ENCODE measurements around the gene TRIM5. TPM values are rescaled to one million over a fixed set of nuclear protein-coding genes. Genes with fewer than 3 reads are reported as not detected.
"Not testable (repeated sequence)": the region's sequence is repeated elsewhere in the genome, so short reads cannot be mapped to it uniquely, and the experiment has no call there.

TRIM5 gene
- total RNA-seq, 1 donor from 2014 or later = 9.7 TPM

GRCh38 chr11:5698281-5698680, 13.4 kb upstream of the TRIM5 start:
- Mint-ChIP-seq H3K27ac (peak overlapping the region; percentile 75), H3K9me3 (no peaks in the 10 kb centered on the region), H3K36me3 (ENCODE audit: low read depth) (peaks cover 69% of the 10 kb centered on the region), H3K4me1 (peaks cover 41% of the 10 kb centered on the region), H3K4me3 (peak overlapping the region; percentile 12), H3K27me3 (no peaks in the 10 kb centered on the region)
- intact Hi-C loops (cut with micrococcal nuclease) = no loop called here
- DNase-seq = peak; percentile 52

- peak; percentile 50 for DNase-seq
- H3K36me3 Mint-ChIP-seq (ENCODE audit: low read depth) = peaks cover 67% of the 10 kb centered on the region
- intact Hi-C loops (cut with micrococcal nuclease) = no loop called here
Measured at GRCh38 chr11:5696210-5696609, 11.3 kb upstream of the TRIM5 start.

DNA sequence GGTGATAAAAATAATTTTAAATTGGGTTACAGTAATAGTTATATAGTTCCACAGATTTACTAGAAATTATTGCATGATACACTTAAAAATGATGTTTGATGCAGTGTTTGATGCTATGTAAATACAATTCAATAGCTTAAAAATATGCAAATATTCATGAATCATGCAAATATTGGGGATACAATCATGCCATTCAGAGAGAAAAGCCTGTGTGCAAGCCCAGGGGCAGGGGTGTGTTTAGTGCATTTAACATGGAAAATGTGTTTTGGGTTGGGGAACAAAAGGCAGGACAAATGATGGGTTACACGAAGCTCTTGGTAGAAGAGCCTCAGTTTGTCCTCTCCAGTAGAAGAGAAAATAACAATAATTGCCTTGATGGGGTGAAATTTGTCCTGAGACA, 10.7 kb upstream of the TRIM5 start:
- peaks cover 50% of the 10 kb centered on the region for H3K4me1 Mint-ChIP-seq
- no peak overlapping the region for H3K27ac Mint-ChIP-seq
- H3K27me3 Mint-ChIP-seq = no peaks in the 10 kb centered on the region
- H3K9me3 Mint-ChIP-seq = no peaks in the 10 kb centered on the region
- peaks cover 64% of the 10 kb centered on the region for H3K36me3 Mint-ChIP-seq (ENCODE audit: low read depth)
- peak; percentile 34 for DNase-seq
- intact Hi-C loops (cut with micrococcal nuclease) = no loop called here
- no peak overlapping the region for H3K4me3 Mint-ChIP-seq

More at GRCh38 chr11:5696210-5696609, 11.3 kb upstream of the TRIM5 start:
- Mint-ChIP-seq H3K27ac (peak overlapping the region; percentile 46), H3K4me3 (no peak overlapping the region), H3K27me3 (no peaks in the 10 kb centered on the region), H3K9me3 (no peaks in the 10 kb centered on the region), H3K4me1 (peaks cover 46% of the 10 kb centered on the region)

- intact Hi-C loops (cut with micrococcal nuclease) = no loop called here
- H3K36me3 Mint-ChIP-seq (ENCODE audit: low read depth) = peaks cover 60% of the 10 kb centered on the region
Measured at GRCh38 chr11:5694642-5695041, 9.8 kb upstream of the TRIM5 start.

DNA sequence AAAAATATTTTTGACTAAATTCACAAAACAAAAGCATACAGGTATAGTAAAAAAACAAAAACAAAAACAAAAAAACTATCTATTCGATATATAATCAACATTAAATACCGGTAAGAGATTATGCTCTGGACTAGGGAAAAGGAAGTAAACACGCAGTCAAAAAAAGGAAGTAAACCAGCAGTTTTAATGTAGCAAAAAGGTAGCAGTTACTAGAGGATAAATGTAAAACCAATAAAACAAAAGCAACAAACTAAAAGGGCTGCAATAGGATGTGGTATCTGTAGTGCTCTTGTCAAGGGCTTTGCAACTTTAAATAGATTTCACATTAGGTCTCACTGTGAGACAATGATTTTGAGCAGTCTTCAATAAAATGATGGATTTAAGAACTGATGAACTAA, 7.1 kb upstream of the TRIM5 start:
- DNase-seq = peak; percentile 41
- intact Hi-C loops (cut with micrococcal nuclease) = loop anchor here (1.0 kb wide), 1 partner anchor 8 kb away; no protein-coding TSS in a partner anchor
- peaks cover 54% of the 10 kb centered on the region for H3K4me1 Mint-ChIP-seq
- peak overlapping the region; percentile 88 for H3K27ac Mint-ChIP-seq
- no peaks in the 10 kb centered on the region for H3K9me3 Mint-ChIP-seq
- H3K36me3 Mint-ChIP-seq (ENCODE audit: low read depth) = peaks cover 40% of the 10 kb centered on the region
- H3K27me3 Mint-ChIP-seq = no peaks in the 10 kb centered on the region
- H3K4me3 Mint-ChIP-seq = peak overlapping the region; percentile 89

More at GRCh38 chr11:5694642-5695041, 9.8 kb upstream of the TRIM5 start:
- H3K4me3 Mint-ChIP-seq = peak overlapping the region; percentile 39
- peaks cover 48% of the 10 kb centered on the region for H3K4me1 Mint-ChIP-seq
- H3K9me3 Mint-ChIP-seq = no peaks in the 10 kb centered on the region
- DNase-seq = peak; percentile 47
- H3K27me3 Mint-ChIP-seq = no peaks in the 10 kb centered on the region
- H3K27ac Mint-ChIP-seq = peak overlapping the region; percentile 31

- DNase-seq = peak; percentile 57
- H3K4me3 Mint-ChIP-seq = peak overlapping the region; percentile 89
- peak overlapping the region; percentile 88 for H3K27ac Mint-ChIP-seq
- H3K9me3 Mint-ChIP-seq; H3K27me3 Mint-ChIP-seq; intact Hi-C loops (cut with micrococcal nuclease): not testable (repeated sequence)
- H3K36me3 Mint-ChIP-seq (ENCODE audit: low read depth) = peaks cover 35% of the 10 kb centered on the region
- H3K4me1 Mint-ChIP-seq = peaks cover 54% of the 10 kb centered on the region
Measured at GRCh38 chr11:5691238-5691963, 6.5 kb upstream of the TRIM5 start.

DNA sequence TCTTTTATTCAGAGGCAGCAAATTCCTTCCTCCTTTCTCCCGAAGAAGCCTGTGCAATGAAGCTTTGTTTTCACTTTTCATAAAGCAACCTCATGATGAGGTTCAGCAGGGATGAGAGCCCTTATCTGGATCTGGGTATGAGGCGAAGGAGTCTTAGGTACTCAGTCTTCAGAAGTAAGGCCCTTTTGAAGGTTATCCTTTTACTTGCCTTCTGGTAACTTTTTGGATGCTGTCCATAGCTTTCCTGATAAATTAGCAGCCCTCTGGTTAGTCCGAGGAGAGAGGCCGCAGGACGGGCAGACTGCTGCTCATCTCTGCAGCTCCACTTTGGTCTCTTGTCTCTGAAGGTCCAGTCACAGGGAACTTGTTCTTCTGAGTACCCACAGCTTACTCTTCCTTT, 5.9 kb upstream of the TRIM5 start:
- intact Hi-C loops (cut with micrococcal nuclease) = no loop called here
- Mint-ChIP-seq H3K27ac (peak overlapping the region; percentile 88), H3K4me3 (peak overlapping the region; percentile 89), H3K9me3 (no peaks in the 10 kb centered on the region), H3K27me3 (no peaks in the 10 kb centered on the region), H3K4me1 (peaks cover 51% of the 10 kb centered on the region), H3K36me3 (ENCODE audit: low read depth) (peaks cover 29% of the 10 kb centered on the region)
- DNase-seq = peak; percentile 68

DNA sequence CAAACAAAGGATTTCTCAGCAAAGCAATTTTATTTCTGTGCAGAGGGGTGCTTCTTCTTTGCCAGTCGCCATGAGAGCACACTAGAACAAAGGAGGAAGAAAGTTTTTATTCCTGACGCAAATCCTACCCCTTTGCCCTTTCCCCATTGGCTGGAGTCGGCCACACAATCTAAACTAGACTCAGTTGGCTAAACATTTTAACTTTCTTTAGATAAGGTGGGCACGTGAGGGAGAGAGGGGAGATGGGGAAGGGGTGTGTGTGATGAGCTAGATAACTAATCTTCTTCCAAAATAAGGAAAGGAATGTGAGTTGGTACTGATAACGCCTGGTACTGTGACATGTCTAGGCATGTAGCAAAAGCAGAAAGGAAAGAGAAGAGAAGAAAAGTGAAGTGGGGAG, 5.3 kb upstream of the TRIM5 start:
- Mint-ChIP-seq H3K27me3 (no peaks in the 10 kb centered on the region), H3K4me3 (peak overlapping the region; percentile 89), H3K36me3 (ENCODE audit: low read depth) (peaks cover 28% of the 10 kb centered on the region), H3K4me1 (peaks cover 52% of the 10 kb centered on the region), H3K27ac (peak overlapping the region; percentile 88), H3K9me3 (no peaks in the 10 kb centered on the region)
- intact Hi-C loops (cut with micrococcal nuclease) = no loop called here
- DNase-seq = peak; percentile 61

DNA sequence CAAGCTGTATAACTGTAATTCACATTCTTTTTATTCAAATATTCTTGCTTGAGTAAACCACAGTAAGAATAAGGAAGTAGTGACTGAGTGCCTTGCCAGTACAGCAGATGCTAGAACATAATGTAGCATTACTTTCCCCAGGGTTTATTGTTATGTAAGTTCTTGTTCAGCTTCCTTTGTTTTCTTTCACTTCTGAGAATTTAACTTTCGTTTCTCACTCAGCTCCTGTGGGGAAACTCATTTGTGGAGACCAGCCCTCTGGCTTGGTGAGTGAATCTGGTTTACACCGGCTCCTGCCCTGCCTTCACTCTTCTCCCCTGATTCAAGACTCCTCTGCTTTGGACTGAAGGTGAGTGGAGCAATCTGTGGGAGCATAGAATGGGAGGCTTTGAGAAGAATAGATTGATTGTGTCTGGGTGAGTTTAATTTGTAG, 4.7 kb upstream of the TRIM5 start, which contains the start of gene TRIM22:
Gene TRIM22, plus strand, starts transcription at position 240 of the 433 bp plus-strand sequence. CDS start 6,443 bp downstream, outside the sequence.
- H3K4me3 Mint-ChIP-seq = peak within 1 kb of the TSS; percentile 89
- H3K36me3 Mint-ChIP-seq (ENCODE audit: low read depth) = peaks cover 25% of the 10 kb centered on the region
- peak; percentile 90 for DNase-seq
- no peaks in the 10 kb centered on the region for H3K27me3 Mint-ChIP-seq
- peaks cover 51% of the 10 kb centered on the region for H3K4me1 Mint-ChIP-seq
- H3K9me3 Mint-ChIP-seq = no peaks in the 10 kb centered on the region
- peak within 1 kb of the TSS; percentile 88 for H3K27ac Mint-ChIP-seq
- intact Hi-C loops (cut with micrococcal nuclease) = loop anchor here (5.0 to 10.0 kb wide), 4 partner anchors 545 to 1082 kb away; partner anchors contain the start of genes APBB1, CAVIN3, CNGA4 and FHIP1B

DNA sequence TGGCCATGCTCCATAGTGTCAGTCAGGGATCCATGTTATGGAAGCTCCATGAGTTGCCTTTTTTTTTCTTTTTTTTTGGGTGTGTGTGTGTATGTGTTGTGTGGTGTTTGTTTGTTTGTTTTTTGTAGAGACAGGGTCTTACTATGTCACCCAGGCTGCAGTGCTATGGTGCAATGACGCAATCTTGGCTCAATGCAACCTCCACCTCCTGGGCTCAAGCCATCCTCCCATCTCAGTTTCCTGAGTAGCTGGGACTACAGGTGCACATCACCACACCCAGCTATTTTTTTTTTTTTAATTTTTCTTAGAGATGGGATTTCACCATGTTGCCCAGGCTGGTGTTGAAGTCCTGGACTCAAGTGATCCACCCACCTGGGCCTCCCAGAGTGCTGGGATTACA, 3.6 kb upstream of the TRIM5 start:
- intact Hi-C loops (cut with micrococcal nuclease) = loop anchor here (5.0 to 10.0 kb wide), 4 partner anchors 546 to 1081 kb away; partner anchors contain the start of genes APBB1, CAVIN3, CNGA4 and FHIP1B
- peak overlapping the region; percentile 32 for H3K4me3 Mint-ChIP-seq
- DNase-seq = peak; percentile 57

GRCh38 chr11:5686426-5686825, 1.6 kb upstream of the TRIM5 start:
- Mint-ChIP-seq H3K27me3 (no peaks in the 10 kb centered on the region), H3K4me3 (no peak overlapping the region), H3K27ac (no peak overlapping the region), H3K4me1 (peaks cover 45% of the 10 kb centered on the region), H3K36me3 (ENCODE audit: low read depth) (peaks cover 12% of the 10 kb centered on the region), H3K9me3 (no peaks in the 10 kb centered on the region)
- peak; percentile 36 for DNase-seq
- intact Hi-C loops (cut with micrococcal nuclease) = loop anchor here (5.0 to 10.0 kb wide), 4 partner anchors 548 to 1079 kb away; partner anchors contain the start of genes APBB1, CAVIN3, CNGA4 and FHIP1B

More for the DNA sequence above, 3.6 kb upstream of the TRIM5 start:
- Mint-ChIP-seq H3K9me3 (no peaks in the 10 kb centered on the region), H3K27ac (no peak overlapping the region), H3K4me1 (peaks cover 53% of the 10 kb centered on the region), H3K27me3 (no peaks in the 10 kb centered on the region), H3K36me3 (ENCODE audit: low read depth) (peaks cover 19% of the 10 kb centered on the region)

GRCh38 chr11:5684036-5684645, 733 bp downstream of the TRIM5 start:
- Mint-ChIP-seq H3K27me3 (no peaks in the 10 kb centered on the region), H3K9me3 (no peaks in the 10 kb centered on the region), H3K27ac (peak overlapping the region; percentile 95), H3K4me3 (peak overlapping the region; percentile 97), H3K36me3 (ENCODE audit: low read depth) (peaks cover 17% of the 10 kb centered on the region), H3K4me1 (peaks cover 48% of the 10 kb centered on the region)
- intact Hi-C loops (cut with micrococcal nuclease) = loop anchor here (1.0 to 10.0 kb wide), 5 partner anchors 8 to 731 kb away; partner anchors contain the start of genes APBB1, CNGA4, FHIP1B and OR52N2
- peak; percentile 58 for DNase-seq

GRCh38 chr11:5683620-5684019, 1.3 kb downstream of the TRIM5 start:
- DNase-seq = peak; percentile 76
- peak overlapping the region; percentile 95 for H3K27ac Mint-ChIP-seq
- H3K4me3 Mint-ChIP-seq = peak overlapping the region; percentile 97
- H3K36me3 Mint-ChIP-seq (ENCODE audit: low read depth) = peaks cover 22% of the 10 kb centered on the region
- H3K9me3 Mint-ChIP-seq, H3K27me3 Mint-ChIP-seq: not testable (repeated sequence)
- intact Hi-C loops (cut with micrococcal nuclease) = loop anchor here (1.0 to 10.0 kb wide), 5 partner anchors 9 to 731 kb away; partner anchors contain the start of genes APBB1, CNGA4, FHIP1B and OR52N2
- H3K4me1 Mint-ChIP-seq = peaks cover 48% of the 10 kb centered on the region
